Measurements from ENCODE around the gene NFIX. TPM values are rescaled to one million over a fixed set of nuclear protein-coding genes. Genes with fewer than 3 reads are reported as not detected.

Gene NFIX
- total RNA-seq, 2 experiments from 2014 or later: 4.7 to 5.0 TPM

GRCh38 chr19:13056052-13056660 is 60.9 kb downstream of the NFIX start:
- Mint-ChIP-seq H3K36me3 (ENCODE audit: low read depth) (no peaks in the 10 kb centered on the region), H3K9me3 (no peaks in the 10 kb centered on the region), H3K4me3 (no peak overlapping the region), H3K4me1 (ENCODE audit: low read depth) (peaks cover 12% of the 10 kb centered on the region), H3K27ac (no peak overlapping the region), H3K27me3 (peaks cover under 1% of the 10 kb centered on the region)
- TF ChIP-seq, protein P1, sequence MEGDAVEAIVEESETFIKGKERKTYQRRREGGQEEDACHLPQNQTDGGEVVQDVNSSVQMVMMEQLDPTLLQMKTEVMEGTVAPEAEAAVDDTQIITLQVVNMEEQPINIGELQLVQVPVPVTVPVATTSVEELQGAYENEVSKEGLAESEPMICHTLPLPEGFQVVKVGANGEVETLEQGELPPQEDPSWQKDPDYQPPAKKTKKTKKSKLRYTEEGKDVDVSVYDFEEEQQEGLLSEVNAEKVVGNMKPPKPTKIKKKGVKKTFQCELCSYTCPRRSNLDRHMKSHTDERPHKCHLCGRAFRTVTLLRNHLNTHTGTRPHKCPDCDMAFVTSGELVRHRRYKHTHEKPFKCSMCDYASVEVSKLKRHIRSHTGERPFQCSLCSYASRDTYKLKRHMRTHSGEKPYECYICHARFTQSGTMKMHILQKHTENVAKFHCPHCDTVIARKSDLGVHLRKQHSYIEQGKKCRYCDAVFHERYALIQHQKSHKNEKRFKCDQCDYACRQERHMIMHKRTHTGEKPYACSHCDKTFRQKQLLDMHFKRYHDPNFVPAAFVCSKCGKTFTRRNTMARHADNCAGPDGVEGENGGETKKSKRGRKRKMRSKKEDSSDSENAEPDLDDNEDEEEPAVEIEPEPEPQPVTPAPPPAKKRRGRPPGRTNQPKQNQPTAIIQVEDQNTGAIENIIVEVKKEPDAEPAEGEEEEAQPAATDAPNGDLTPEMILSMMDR (IDR thresholded peaks at IDR 0.05): no peak
- no peak for DNase-seq
- no peak for ATAC-seq
- intact Hi-C loops (cut with micrococcal nuclease): no loop called here
- ChIA-PET POLR2A (no interaction called here), CTCF (interaction anchor here (0.8 to 10.1 kb wide), 5 partner anchors 22 to 91 kb away, joined by 3 to 160 read pairs (median 6); no protein-coding TSS in a partner anchor)

DNA sequence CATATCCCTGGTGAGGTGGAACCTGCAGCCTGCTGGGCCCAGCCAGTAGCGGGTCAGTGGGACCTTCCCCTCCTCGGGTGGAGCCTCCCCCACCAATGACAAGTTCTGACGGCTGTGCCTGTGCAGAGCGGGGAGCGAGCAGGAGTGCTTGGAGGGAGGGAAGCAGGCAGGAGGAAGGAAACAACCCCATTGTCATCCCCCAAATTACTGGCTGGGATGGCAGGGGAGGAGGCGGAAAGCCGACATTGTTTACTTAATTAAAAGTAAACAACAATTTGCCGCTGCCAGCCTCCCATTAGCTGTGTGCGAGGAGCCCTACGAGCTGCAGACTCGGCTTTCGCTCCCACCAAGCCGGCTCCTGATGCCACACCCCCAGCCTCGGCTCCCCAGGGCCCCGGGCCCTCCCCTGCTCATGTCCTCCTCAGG is 61.9 kb downstream of the NFIX start:
- ChIA-PET CTCF (interaction anchor here (1.2 to 10.1 kb wide), 7 partner anchors 13 to 92 kb away, joined by 4 to 160 read pairs (median 15); no protein-coding TSS in a partner anchor), POLR2A (no interaction called here)
- no peaks in the 10 kb centered on the region for H3K9me3 Mint-ChIP-seq
- H3K27me3 Mint-ChIP-seq: peaks cover 7% of the 10 kb centered on the region
- H3K4me1 Mint-ChIP-seq (ENCODE audit: low read depth): peaks cover 6% of the 10 kb centered on the region
- H3K36me3 Mint-ChIP-seq (ENCODE audit: low read depth): no peaks in the 10 kb centered on the region
- H3K27ac Mint-ChIP-seq: no peak overlapping the region
- H3K4me3 Mint-ChIP-seq: no peak overlapping the region
- DNase-seq (no peak), ATAC-seq (no peak)
- intact Hi-C loops (cut with micrococcal nuclease): no loop called here
- TF ChIP-seq, protein P1 (IDR thresholded peaks at IDR 0.05): no peak

DNA sequence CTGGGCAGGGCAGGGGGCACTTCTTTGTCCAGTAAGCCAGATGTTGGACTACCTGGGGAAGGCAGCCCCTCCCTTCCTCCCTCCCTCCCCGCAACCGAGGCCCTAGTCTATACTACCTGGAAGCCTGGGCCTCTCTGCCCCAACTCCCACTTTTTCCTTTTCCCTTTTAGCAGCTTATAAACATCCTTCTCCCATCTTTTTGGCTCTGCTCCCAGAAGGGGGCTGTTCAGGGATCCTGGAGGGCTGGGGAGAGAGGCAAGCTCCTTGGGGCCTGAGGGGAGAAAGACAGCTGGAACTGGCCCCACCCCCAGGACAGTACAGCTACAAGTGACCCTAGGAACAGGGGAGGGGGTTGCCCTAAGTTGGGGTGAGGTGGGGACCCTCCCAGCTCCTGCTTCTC is 62.5 kb downstream of the NFIX start:
- Mint-ChIP-seq H3K36me3 (ENCODE audit: low read depth) (no peaks in the 10 kb centered on the region), H3K4me3 (no peak overlapping the region), H3K27ac (no peak overlapping the region), H3K4me1 (ENCODE audit: low read depth) (peaks cover 6% of the 10 kb centered on the region), H3K9me3 (no peaks in the 10 kb centered on the region), H3K27me3 (peaks cover 9% of the 10 kb centered on the region)
- TF ChIP-seq, protein P1 (IDR thresholded peaks at IDR 0.05): no peak
- no peak for ATAC-seq
- DNase-seq: no peak
- intact Hi-C loops (cut with micrococcal nuclease): no loop called here
- CTCF ChIA-PET: interaction anchor here (0.6 to 10.1 kb wide), 12 partner anchors 14 to 93 kb away, joined by 3 to 160 read pairs (median 5); no protein-coding TSS in a partner anchor
- POLR2A ChIA-PET: no interaction called here

DNA sequence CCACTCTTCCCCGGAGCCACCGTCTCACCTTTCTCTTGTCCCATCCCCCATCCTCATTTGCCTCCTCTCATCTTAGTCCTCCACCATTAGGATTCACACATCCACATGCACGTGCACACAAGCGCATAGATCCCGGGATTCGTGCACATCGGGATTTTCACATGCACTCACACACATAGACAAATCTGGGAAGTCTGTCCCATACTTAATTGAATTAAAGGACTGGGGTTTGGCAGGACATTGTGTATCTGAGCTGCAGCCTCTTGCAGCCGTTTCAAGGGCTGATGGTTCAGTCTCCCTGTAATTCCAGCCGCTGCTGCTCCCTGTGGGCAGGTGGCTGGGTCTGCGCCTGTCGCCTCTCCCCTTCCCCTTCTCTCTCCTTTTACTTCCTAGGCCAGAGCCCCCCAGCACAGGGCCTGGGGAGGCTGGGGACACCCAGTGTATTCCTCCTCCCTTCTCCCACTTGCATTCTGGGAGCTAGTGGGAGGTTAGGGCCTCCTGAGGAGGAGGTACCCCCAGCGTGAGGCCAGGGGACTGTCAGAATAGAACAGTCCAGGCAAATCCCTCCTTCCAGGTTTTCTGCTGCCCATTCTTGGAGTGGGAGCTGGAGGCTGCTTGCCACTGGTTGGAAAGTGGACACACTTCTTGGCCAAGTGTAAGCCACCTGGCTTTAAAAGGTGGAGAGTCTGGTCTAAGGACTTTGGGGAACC is 63.8 kb downstream of the NFIX start:
- DNase-seq (no peak), ATAC-seq (no peak)
- no peak overlapping the region for H3K27ac Mint-ChIP-seq
- peaks cover 14% of the 10 kb centered on the region for H3K27me3 Mint-ChIP-seq
- no peak overlapping the region for H3K4me3 Mint-ChIP-seq
- intact Hi-C loops (cut with micrococcal nuclease): no loop called here
- no peaks in the 10 kb centered on the region for H3K36me3 Mint-ChIP-seq (ENCODE audit: low read depth)
- TF ChIP-seq, protein P1 (IDR thresholded peaks at IDR 0.05): no peak
- POLR2A ChIA-PET: interaction anchor here (0.6 kb wide), 1 partner anchor 421 kb away, joined by 3 read pairs; no protein-coding TSS in a partner anchor
- CTCF ChIA-PET: interaction anchor here (1.1 to 10.1 kb wide), 12 partner anchors 12 to 94 kb away, joined by 3 to 160 read pairs (median 49); no protein-coding TSS in a partner anchor
- H3K9me3 Mint-ChIP-seq: no peaks in the 10 kb centered on the region
- H3K4me1 Mint-ChIP-seq (ENCODE audit: low read depth): peaks cover 6% of the 10 kb centered on the region
